OCI-LY1 (cell line): ENCODE data around the gene NPIPB6.
"Not testable (repeated sequence)": the region's sequence is repeated elsewhere in the genome, so short reads cannot be mapped to it uniquely, and the experiment has no call there.

Source experiments
- H2AFZ ChIP-seq: fragments of 200-600 bp; sonication (generic), shearing (Covaris generic); 2 replicates; pipeline ENCODE4 v1.6.0; 2014; ENCODE audit warnings: antibody characterized with exemption, mild to moderate bottlenecking, low read length
- H3F3A ChIP-seq: fragments of 200-600 bp; sonication (generic), shearing (Covaris generic); 2 replicates; pipeline ENCODE4 v1.6.0; 2014; ENCODE audit warnings: mild to moderate bottlenecking, antibody characterized with exemption, low read length, moderate library complexity; ENCODE audit not compliant: insufficient read depth
- H3K27ac ChIP-seq: fragments of 200-600 bp; sonication (generic); 2 replicates; pipeline ENCODE4 v1.5.1; 2014; ENCODE audit warnings: low read length, mixed run types, mild to moderate bottlenecking, low read depth; ENCODE audit not compliant: poor library complexity, severe bottlenecking
- H3K27me3 ChIP-seq: fragments of 200-600 bp; sonication (generic); 2 replicates; pipeline ENCODE4 v1.6.0; 2014; ENCODE audit warnings: antibody characterized with exemption, mild to moderate bottlenecking, low read length, moderate library complexity; ENCODE audit not compliant: insufficient read depth
- H3K36me3 ChIP-seq: fragments of 200-600 bp; sonication (generic); 2 replicates; pipeline ENCODE4 v1.6.1; 2014; ENCODE audit warnings: mild to moderate bottlenecking, antibody characterized with exemption, low read length, moderate library complexity, mixed read lengths; ENCODE audit not compliant: insufficient read depth
- H3K4me1 ChIP-seq: fragments of 200-600 bp; sonication (generic); 2 replicates; pipeline ENCODE4 v1.5.1; 2014; ENCODE audit warnings: mild to moderate bottlenecking, low read length, moderate library complexity; ENCODE audit not compliant: insufficient read depth, severe bottlenecking
- H3K4me2 ChIP-seq: fragments of 200-600 bp; sonication (generic), shearing (Covaris generic); 2 replicates; pipeline ENCODE4 v1.6.1; 2014; ENCODE audit warnings: low read length
- H3K4me3 ChIP-seq: fragments of 200-600 bp; sonication (generic); 2 replicates; pipeline ENCODE4 v1.5.1; 2014; ENCODE audit warnings: low read length, low read depth, mild to moderate bottlenecking, mixed read lengths; ENCODE audit not compliant: poor library complexity, severe bottlenecking
- H3K79me2 ChIP-seq: fragments of 200-600 bp; shearing (Covaris generic); 2 replicates; pipeline ENCODE4 v1.6.1; 2016; ENCODE audit warnings: mixed run types, low read length, mixed read lengths; ENCODE audit not compliant: insufficient read depth
- H3K9ac ChIP-seq: fragments of 200-600 bp; sonication (generic), shearing (Covaris generic); 2 replicates; pipeline ENCODE4 v1.6.1; 2014; ENCODE audit warnings: mild to moderate bottlenecking, low read length, mixed read lengths
- H3K9me2 ChIP-seq: fragments of 200-600 bp; sonication (generic), shearing (Covaris generic); 2 replicates; pipeline ENCODE4 v1.6.1; 2014; ENCODE audit warnings: low read depth, mild to moderate bottlenecking, low read length, mixed read lengths
- H3K9me3 ChIP-seq: fragments of 200-600 bp; shearing (Covaris generic); 2 replicates; pipeline ENCODE4 v1.6.1; 2014; ENCODE audit warnings: low read length, mixed read lengths
- H4K20me1 ChIP-seq: fragments of 200-600 bp; sonication (generic), shearing (Covaris generic); 2 replicates; pipeline ENCODE4 v1.6.0; 2016; ENCODE audit warnings: mild to moderate bottlenecking, low read length; ENCODE audit not compliant: insufficient read depth

NPIPB6 gene

GRCh38 chr16:28374281-28374680 is 11.0 kb upstream of the NPIPB6 start:
- H3K9me2 ChIP-seq, H3K79me2 ChIP-seq, H4K20me1 ChIP-seq, H3K9ac ChIP-seq, H3K4me1 ChIP-seq, H3K27me3 ChIP-seq, H2AFZ ChIP-seq, H3F3A ChIP-seq, H3K9me3 ChIP-seq, H3K4me2 ChIP-seq, H3K27ac ChIP-seq, H3K36me3 ChIP-seq, H3K4me3 ChIP-seq: not testable (repeated sequence)

DNA sequence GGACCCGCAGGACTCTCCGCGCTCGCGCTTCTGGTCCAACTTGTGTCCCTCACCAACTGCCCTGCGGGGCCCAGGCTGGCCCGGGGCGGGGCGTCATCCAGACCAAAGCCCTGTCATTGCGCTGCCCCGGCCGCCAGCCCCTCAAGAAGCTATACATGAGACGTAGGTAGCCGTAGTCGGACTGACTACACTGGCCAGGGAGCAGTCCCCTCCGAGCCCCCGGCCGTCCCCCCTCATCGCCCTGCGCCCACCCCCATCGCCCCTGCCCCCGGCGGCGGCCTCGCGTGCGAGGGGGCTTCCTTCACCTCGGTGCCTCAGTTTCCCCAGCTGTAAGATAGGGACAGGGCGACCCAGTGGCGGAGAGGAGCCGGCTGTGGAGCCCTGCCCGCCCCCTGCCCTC is 4.6 kb upstream of the NPIPB6 start:
- H3K27me3 ChIP-seq, H3K4me3 ChIP-seq, H3F3A ChIP-seq, H3K79me2 ChIP-seq, H3K9me2 ChIP-seq, H3K9ac ChIP-seq, H3K4me2 ChIP-seq, H2AFZ ChIP-seq, H3K9me3 ChIP-seq, H4K20me1 ChIP-seq, H3K4me1 ChIP-seq, H3K27ac ChIP-seq, H3K36me3 ChIP-seq: not testable (repeated sequence)

DNA sequence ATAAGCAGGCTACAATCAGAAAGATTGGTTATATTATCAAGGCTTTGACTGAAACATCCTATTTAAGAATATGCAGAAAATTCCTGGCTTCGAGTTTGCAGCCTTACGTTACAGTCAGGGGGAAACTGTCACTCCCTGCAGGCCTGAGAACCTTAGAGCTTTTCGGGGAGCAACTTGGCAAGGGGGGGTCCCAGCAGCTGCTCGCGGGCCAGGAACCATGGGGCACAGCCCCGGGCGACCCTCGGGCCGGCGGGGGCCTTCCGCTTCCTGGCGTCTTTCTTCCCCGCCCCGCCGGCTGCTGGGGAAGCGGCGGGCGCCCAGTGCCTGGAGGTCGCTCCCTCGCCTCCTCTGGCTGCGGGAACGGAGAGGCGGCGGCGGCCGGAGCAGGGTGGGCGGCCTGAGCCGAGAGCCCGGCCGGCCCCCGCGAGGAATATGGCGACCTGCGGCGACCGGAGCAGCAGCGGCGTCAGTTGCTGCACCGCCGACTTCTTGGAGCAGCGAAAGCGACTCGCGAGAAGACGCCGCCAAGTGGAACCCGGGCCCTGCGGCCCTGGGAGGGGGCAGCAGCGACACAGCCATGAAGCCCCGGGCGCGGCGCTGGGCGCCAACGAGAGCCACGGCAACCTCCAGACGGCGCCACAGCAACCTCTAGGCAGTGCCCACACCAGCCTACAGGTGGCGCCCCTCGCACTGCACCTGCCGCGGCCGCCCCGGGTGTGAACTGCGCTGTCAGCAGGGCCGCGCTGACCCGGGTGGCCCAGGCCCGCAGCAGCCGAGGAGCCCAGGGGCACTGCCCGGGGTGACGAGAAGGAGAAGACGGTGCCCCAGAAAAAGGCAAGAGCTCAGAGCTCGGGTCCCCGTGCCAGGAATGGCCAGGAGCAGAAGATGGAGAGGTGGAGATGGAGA is 1.2 kb upstream of the NPIPB6 start:
- H3K4me3 ChIP-seq, H2AFZ ChIP-seq, H3F3A ChIP-seq, H3K27ac ChIP-seq, H3K27me3 ChIP-seq, H4K20me1 ChIP-seq, H3K36me3 ChIP-seq, H3K79me2 ChIP-seq, H3K9ac ChIP-seq, H3K9me2 ChIP-seq, H3K4me1 ChIP-seq, H3K4me2 ChIP-seq, H3K9me3 ChIP-seq: not testable (repeated sequence)

GRCh38 chr16:28362600-28362999 is 708 bp downstream of the NPIPB6 start:
- not testable (repeated sequence) for H3K9me2 ChIP-seq, H3K79me2 ChIP-seq, H2AFZ ChIP-seq, H3K4me3 ChIP-seq, H3K4me2 ChIP-seq, H4K20me1 ChIP-seq, H3K27ac ChIP-seq, H3K36me3 ChIP-seq, H3K9ac ChIP-seq, H3K4me1 ChIP-seq, H3K9me3 ChIP-seq, H3K27me3 ChIP-seq, H3F3A ChIP-seq

DNA sequence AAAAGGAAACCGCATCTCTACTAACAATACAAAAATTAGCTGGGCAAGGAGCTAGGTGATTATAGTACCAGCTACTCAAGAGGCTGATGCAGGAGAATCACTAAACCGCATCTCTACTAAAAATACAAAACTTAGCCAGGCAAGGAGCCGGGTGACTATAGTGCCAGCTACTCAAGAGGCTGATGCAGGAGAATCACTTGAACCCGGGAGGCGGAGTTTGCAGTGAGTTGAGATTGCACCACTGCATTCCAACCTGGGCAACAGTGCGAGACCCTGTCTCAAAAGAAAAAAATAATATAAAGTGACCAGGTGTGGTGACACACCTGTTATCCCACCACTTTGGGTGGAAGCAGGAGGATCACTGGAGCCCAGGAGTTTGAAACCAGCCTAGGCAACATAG is 25.1 kb downstream of the NPIPB6 start:
- H3K9ac ChIP-seq, H2AFZ ChIP-seq, H3F3A ChIP-seq, H3K9me2 ChIP-seq, H3K27me3 ChIP-seq, H3K4me1 ChIP-seq, H3K9me3 ChIP-seq, H3K79me2 ChIP-seq, H3K4me3 ChIP-seq, H3K27ac ChIP-seq, H3K36me3 ChIP-seq, H3K4me2 ChIP-seq, H4K20me1 ChIP-seq: not testable (repeated sequence)

DNA sequence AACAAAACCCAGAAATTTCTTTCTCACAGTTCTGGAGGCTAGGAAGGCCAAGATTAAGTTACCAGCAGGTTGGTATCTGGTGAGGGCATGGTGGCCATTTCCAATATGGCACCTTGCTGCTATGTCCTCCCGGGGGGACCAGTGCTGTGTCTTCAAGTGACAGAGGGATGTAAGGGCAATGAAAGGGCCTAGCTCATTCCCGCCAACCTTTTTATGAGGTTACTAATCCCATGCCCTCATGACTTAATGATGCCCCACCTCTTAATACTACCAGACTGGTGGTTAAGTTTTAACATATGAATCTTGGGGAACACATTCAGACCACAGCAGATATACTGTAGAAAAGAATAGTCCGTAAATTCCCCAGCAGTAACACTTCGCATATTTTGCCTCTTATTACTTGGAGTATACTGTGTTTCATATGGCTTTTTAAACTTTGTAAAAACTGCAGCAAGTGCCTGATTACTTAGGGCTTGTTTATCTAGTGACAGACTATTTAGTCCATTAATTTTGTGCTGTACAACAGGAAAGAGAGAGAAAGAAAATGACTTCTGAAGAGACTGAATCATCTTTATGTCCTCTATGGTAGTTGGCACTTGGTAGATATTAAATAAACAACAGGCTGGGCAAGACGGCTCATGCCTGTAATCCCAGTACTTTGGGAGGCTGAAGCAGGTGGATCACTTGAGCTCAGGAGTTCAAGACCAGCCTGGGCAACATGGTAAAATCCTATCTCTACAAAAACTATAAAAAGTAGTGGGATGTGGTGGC is 26.2 kb downstream of the NPIPB6 start:
- not testable (repeated sequence) for H2AFZ ChIP-seq, H3K9me3 ChIP-seq, H3K27ac ChIP-seq, H3F3A ChIP-seq, H3K27me3 ChIP-seq, H3K79me2 ChIP-seq, H3K4me1 ChIP-seq, H4K20me1 ChIP-seq, H3K4me3 ChIP-seq, H3K9me2 ChIP-seq, H3K36me3 ChIP-seq, H3K9ac ChIP-seq, H3K4me2 ChIP-seq

- H3K4me3 ChIP-seq, result not testable (repeated sequence)
These were observed 27.6 kb downstream of the NPIPB6 start for GRCh38 chr16:28335678-28336077.

More at GRCh38 chr16:28335678-28336077, 27.6 kb downstream of the NPIPB6 start:
- not testable (repeated sequence) for H3K27ac ChIP-seq, H3F3A ChIP-seq, H3K9me3 ChIP-seq, H2AFZ ChIP-seq, H3K27me3 ChIP-seq, H4K20me1 ChIP-seq, H3K4me2 ChIP-seq, H3K79me2 ChIP-seq, H3K4me1 ChIP-seq, H3K9me2 ChIP-seq, H3K36me3 ChIP-seq, H3K9ac ChIP-seq
